Body of pancreas (tissue), 4 donors: ENCODE results near the gene COMMD1. TPM values are rescaled to one million over a fixed set of nuclear protein-coding genes. Genes with fewer than 3 reads are reported as not detected.
"Not testable (repeated sequence)": the region's sequence is repeated elsewhere in the genome, so short reads cannot be mapped to it uniquely, and the experiment has no call there.

Experiments
- ATAC-seq: fragments of 150-250 bp; one replicate; pipeline ENCODE4 v1.9.1; 2016
- DNase-seq, 4 donors: peaks; one replicate each; pipeline ENCODE4 v3.0.0-alpha.2; 2019
- H3K27ac ChIP-seq, 4 donors: fragments of 200-600 bp; sonication (generic); 1 replicate in 3 of 4; 2 replicates in 1 of 4; pipeline versions ENCODE4 v1.5.1 to v1.6.1; 2016 to 2019; ENCODE audit warnings: mild to moderate bottlenecking in 1 of 4, mixed read lengths in 1 of 4, moderate library complexity in 1 of 4
- H3K27me3 ChIP-seq, 2 donors: fragments of 200-600 bp; sonication (generic); one replicate each; pipeline ENCODE4 v1.6.0; 2016; ENCODE audit warnings: mild to moderate bottlenecking in 1 of 2
- H3K36me3 ChIP-seq, 2 donors: fragments of 200-600 bp; sonication (generic); replicated peaks in 1 of 2; 2 replicates each; pipeline ENCODE4 v1.5.1; 2016; ENCODE audit warnings: low read depth in 2 of 2; ENCODE audit not compliant: insufficient read depth in 1 of 2
- H3K4me1 ChIP-seq: fragments of 200-600 bp; sonication (generic); one replicate; pipeline ENCODE4 v1.6.0; 2016
- H3K4me3 ChIP-seq, 2 donors: fragments of 200-600 bp; sonication (generic); 1 replicate in 1 of 2; 2 replicates in 1 of 2; pipeline ENCODE4 v1.5.1; 2016 to 2019
- H3K9me3 ChIP-seq, 3 donors: fragments of 200-600 bp; sonication (generic); 1 replicate in 2 of 3; 2 replicates in 1 of 3; pipeline ENCODE4 v1.5.1; 2016
- POLR2A ChIP-seq, 3 donors: fragments of 450-650 bp; IDR thresholded peaks; one replicate each; pipeline ENCODE4 v1.6.1; 2016; ENCODE audit warnings: antibody characterized with exemption in 3 of 3, mild to moderate bottlenecking in 2 of 3
- WGBS, 2 donors: methylation state at CpG; one replicate each; pipeline ENCODE4 v1.1.5; 2017; 5-methylcytosine and 5-hydroxymethylcytosine counted together
- intact Hi-C: fragments of 100-400 bp; cut with DNase I; formaldehyde crosslinking; loops from one replicate; pipeline ENCODE4 v1.15.1; 2023
- total RNA-seq, 2 donors: library from RNA; depleted of rRNA; stranded (reverse); fragments of >200 nt; gene quantifications; one replicate each; pipeline ENCODE4 v1.1.0, GENCODE V29; 2016
- TF ChIP-seq, protein P1 (sequence below), 7 experiments: fragments of 450-650 bp in 4 of 7; fragments of 200-600 bp in 3 of 7; sonication (generic) in 3 of 7; IDR thresholded peaks; one replicate each; pipeline ENCODE4 v1.5.1; 2016 to 2019; ENCODE audit warnings: antibody characterized with exemption in 7 of 7

COMMD1 gene
- total RNA-seq, 2 donors from 2014 or later: 19.1 to 37.9 TPM

DNA sequence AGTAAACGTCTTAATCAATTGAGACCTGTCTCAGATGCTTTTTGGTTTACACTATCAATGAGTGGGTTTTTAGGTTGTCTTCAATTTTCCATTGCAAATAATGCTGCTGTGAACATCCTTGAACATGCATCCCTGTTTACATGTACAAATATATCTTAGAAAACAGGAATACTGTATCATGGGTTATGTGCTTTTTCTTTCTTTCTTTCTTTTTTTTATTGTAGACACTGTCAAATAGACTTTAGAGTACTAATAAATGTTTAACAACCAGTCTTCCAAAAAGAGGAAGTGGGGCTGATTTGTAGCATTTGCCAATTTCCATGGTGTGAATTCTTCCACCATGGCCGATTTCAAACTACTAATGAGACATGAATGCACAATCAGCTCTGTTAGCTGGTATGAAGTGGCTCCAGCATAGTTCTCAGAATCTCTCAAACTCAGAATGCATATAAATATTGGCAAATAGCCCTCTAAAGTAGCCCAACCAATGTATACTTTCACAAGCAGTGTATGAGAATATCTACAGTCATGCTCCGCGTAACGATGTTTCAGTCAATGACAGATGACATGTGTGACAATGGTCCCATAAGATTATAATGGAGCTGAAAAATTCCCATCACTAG, 240.1 kb downstream of the COMMD1 start:
- no peaks in the 10 kb centered on the region for H3K36me3 ChIP-seq
- no peaks in the 10 kb centered on the region for H3K9me3 ChIP-seq
- intact Hi-C loops: no loop called here
- TF ChIP-seq POLR2A (IDR thresholded peaks at IDR 0.05): no peak
- TF ChIP-seq, protein P1, sequence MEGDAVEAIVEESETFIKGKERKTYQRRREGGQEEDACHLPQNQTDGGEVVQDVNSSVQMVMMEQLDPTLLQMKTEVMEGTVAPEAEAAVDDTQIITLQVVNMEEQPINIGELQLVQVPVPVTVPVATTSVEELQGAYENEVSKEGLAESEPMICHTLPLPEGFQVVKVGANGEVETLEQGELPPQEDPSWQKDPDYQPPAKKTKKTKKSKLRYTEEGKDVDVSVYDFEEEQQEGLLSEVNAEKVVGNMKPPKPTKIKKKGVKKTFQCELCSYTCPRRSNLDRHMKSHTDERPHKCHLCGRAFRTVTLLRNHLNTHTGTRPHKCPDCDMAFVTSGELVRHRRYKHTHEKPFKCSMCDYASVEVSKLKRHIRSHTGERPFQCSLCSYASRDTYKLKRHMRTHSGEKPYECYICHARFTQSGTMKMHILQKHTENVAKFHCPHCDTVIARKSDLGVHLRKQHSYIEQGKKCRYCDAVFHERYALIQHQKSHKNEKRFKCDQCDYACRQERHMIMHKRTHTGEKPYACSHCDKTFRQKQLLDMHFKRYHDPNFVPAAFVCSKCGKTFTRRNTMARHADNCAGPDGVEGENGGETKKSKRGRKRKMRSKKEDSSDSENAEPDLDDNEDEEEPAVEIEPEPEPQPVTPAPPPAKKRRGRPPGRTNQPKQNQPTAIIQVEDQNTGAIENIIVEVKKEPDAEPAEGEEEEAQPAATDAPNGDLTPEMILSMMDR (IDR thresholded peaks at IDR 0.05): no peak
- ATAC-seq (no peak), DNase-seq (no peak)
- no peaks in the 10 kb centered on the region for H3K27me3 ChIP-seq
- H3K27ac ChIP-seq: no peak overlapping the region
- H3K4me3 ChIP-seq: no peak overlapping the region
- WGBS, 2 donors: 78 to 87% methylated on average over 5 of the region's 5 CpGs
- H3K4me1 ChIP-seq: no peaks in the 10 kb centered on the region

- WGBS, 2 donors: 92 to 100% methylated on average over 3 to 7 of the region's 7 CpGs
- H3K4me1 ChIP-seq, DNase-seq, H3K9me3 ChIP-seq, intact Hi-C loops, H3K4me3 ChIP-seq, H3K27ac ChIP-seq, ATAC-seq, H3K27me3 ChIP-seq, H3K36me3 ChIP-seq: not testable (repeated sequence)
Observed at GRCh38 chr2:62146790-62147189, 241.3 kb downstream of the COMMD1 start.

- no peak overlapping the region for H3K27ac ChIP-seq
- no peaks in the 10 kb centered on the region for H3K4me1 ChIP-seq
- H3K36me3 ChIP-seq: no peaks in the 10 kb centered on the region
- no peak for TF ChIP-seq POLR2A (IDR thresholded peaks at IDR 0.05)
- TF ChIP-seq, protein P1 (IDR thresholded peaks at IDR 0.05): no peak
- intact Hi-C loops: no loop called here
- 68 to 81% methylated on average over 4 of the region's 4 CpGs for WGBS, 2 donors
- DNase-seq: no peak
- H3K4me3 ChIP-seq: no peak overlapping the region
- H3K9me3 ChIP-seq: no peaks in the 10 kb centered on the region
- no peaks in the 10 kb centered on the region for H3K27me3 ChIP-seq
- no peak for ATAC-seq
Observed at GRCh38 chr2:62147610-62148301, 242.3 kb downstream of the COMMD1 start.

DNA sequence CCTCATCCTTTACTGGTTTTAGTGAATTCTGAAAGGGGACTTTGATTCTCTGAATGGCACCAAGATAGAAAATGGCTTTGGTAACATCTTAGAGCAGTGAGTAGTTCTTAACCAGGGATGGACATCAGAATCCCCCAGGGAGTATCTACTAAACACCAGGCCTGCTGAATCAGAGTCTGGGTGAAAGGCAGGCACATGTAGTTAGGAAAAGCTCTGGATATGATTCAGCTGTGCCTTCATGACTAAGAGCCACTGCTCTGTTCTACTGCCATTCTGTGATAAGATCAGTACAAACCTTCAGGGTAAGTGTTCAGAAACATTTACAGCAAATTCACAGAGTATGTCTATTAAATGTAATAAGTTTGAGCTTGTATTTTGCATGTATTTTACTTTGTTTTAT, 244.2 kb downstream of the COMMD1 start:
- DNase-seq (no peak), ATAC-seq (no peak)
- H3K36me3 ChIP-seq: no peaks in the 10 kb centered on the region
- H3K27me3 ChIP-seq: no peaks in the 10 kb centered on the region
- H3K9me3 ChIP-seq: no peaks in the 10 kb centered on the region
- H3K4me1 ChIP-seq: no peaks in the 10 kb centered on the region
- TF ChIP-seq POLR2A (IDR thresholded peaks at IDR 0.05): no peak
- TF ChIP-seq, protein P1 (IDR thresholded peaks at IDR 0.05): no peak
- H3K27ac ChIP-seq: no peak overlapping the region
- intact Hi-C loops: no loop called here
- no peak overlapping the region for H3K4me3 ChIP-seq

DNA sequence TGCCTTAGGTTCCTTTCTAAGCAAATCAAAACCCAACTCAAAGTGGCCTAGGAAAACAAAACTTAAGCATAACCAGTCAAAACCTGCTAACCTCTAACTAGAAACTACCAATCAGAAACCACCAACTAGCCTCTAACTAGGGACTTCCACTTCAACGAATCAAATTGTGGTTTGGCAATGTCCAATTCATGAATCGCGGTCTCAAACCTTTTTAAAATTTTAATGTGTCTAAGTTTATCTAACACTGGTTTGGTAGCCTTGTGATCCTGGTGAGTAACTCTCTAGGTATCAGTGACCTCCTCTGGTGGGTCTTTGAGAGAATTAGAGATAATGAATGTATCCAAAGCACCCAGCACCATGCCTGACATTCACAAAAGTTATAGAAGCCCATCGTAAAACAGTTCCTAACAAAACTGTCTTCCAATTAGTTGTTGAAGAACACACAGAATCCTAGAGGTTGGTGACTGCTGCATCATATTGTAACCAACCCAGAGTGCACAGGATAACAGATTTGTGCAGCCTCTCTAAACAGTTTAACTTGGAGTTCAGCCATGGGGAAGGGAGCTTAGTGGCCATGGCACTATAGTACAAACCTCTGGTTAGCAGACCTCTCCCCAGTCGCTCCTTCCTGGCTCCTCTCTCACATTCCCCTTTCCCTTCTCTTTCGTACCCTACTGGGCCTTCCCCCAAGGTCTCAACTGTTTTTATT, 245.3 kb downstream of the COMMD1 start:
- Histone ChIP-seq H3K4me1 (no peaks in the 10 kb centered on the region), H3K36me3 (no peaks in the 10 kb centered on the region), H3K4me3 (no peak overlapping the region), H3K9me3 (no peaks in the 10 kb centered on the region), H3K27me3 (no peaks in the 10 kb centered on the region), H3K27ac (no peak overlapping the region)
- DNase-seq (no peak), ATAC-seq (no peak)
- no peak for TF ChIP-seq POLR2A (IDR thresholded peaks at IDR 0.05)
- TF ChIP-seq, protein P1 (IDR thresholded peaks at IDR 0.05): no peak
- whole genome bisulfite sequencing, 2 donors: 84 to 89% methylated on average over 6 of the region's 6 CpGs
- intact Hi-C loops: no loop called here
